AG04450 (cell line): ENCODE data around the gene SLC25A36. TPM values are rescaled to one million over a fixed set of nuclear protein-coding genes. Genes with fewer than 3 reads are reported as not detected.
"Not testable (repeated sequence)": the region's sequence is repeated elsewhere in the genome, so short reads cannot be mapped to it uniquely, and the experiment has no call there.

Experiments
- CTCF ChIA-PET: fragments of 300-600, 350-600 bp; formaldehyde crosslinking; extraction: SDS; loops from one replicate; lab custom pipeline; 2022; ENCODE audit warnings: antibody characterized with exemption, inconsistent platforms; lab: Charles Lee
- POLR2A ChIA-PET: fragments of 350-600 bp; formaldehyde crosslinking; extraction: SDS; loops from one replicate; lab custom pipeline; 2021; ENCODE audit warnings: antibody characterized with exemption, inconsistent platforms; lab: Yijun Ruan, JAX
- DNase-seq: peaks from one replicate; pipeline ENCODE4 v3.0.0-alpha.2; 2011; ENCODE audit warnings: low read depth, low spot score
- H3K27ac ChIP-seq: one replicate; pipeline ENCODE4 v1.5.1; 2012; ENCODE audit warnings: low read depth, low read length, control low read depth
- H3K27me3 ChIP-seq: one replicate; pipeline ENCODE4 v1.6.0; 2012; ENCODE audit warnings: low read length; ENCODE audit not compliant: control insufficient read depth, insufficient read depth
- H3K4me3 ChIP-seq: 2 replicates; pipeline ENCODE4 v1.5.1; 2011; ENCODE audit warnings: mild to moderate bottlenecking, low read depth, low read length, control low read depth
- H3K9me3 ChIP-seq: 2 replicates; pipeline ENCODE4 v1.5.1; 2012; ENCODE audit warnings: low read length; ENCODE audit not compliant: control insufficient read depth, insufficient read depth
- CTCF ChIP-seq: IDR thresholded peaks from 2 replicates; pipeline ENCODE4 v1.5.1; 2011; ENCODE audit warnings: low read depth, low read length, control low read depth, inconsistent platforms
- polyA plus RNA-seq: library from polyadenylated mRNA; depleted of rRNA; stranded (reverse); fragments of >200 nt; gene quantifications from 2 replicates; pipeline ENCODE4 v1.2.3, GENCODE V29; 2011

The SLC25A36 gene
- polyA plus RNA-seq, 1 experiment, result 104 TPM

DNA sequence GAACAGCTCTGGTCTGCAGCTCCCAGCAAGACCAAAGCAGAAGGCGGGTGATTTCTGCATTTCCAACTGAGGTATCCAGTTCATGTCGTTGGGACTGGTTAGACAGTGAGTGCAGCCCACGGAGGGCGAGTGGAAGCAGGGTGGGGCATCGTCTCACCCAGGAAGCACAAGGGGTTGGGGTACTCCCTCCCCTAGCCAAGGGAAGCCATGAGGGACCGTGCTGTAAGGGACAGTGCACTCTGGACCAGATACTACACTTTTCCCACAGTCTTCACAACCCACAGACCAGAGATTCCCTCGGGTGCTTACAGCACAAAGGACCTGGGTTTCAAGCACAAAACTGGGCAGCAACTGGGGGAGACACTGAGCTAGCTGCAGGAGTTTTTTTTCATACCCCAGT lies 8.5 kb upstream of the SLC25A36 start:
- Histone ChIP-seq H3K27me3 (no peaks in the 10 kb centered on the region), H3K4me3 (no peak overlapping the region), H3K9me3 (no peaks in the 10 kb centered on the region), H3K27ac (no peak overlapping the region)
- DNase-seq, result no peak
- no peak for TF ChIP-seq CTCF
- POLR2A ChIA-PET, result no interaction called here
- CTCF ChIA-PET, result interaction anchor here (1.1 to 2.0 kb wide), 3 partner anchors 11 to 67 kb away, joined by 3 to 14 read pairs (median 8); no protein-coding TSS in a partner anchor

- no peak for DNase-seq
- Histone ChIP-seq H3K9me3 (no peaks in the 10 kb centered on the region), H3K27me3 (no peaks in the 10 kb centered on the region), H3K4me3 (no peak overlapping the region), H3K27ac (no peak overlapping the region)
- TF ChIP-seq CTCF, result no peak
- CTCF ChIA-PET, result interaction anchor here (1.1 to 2.0 kb wide), 3 partner anchors 11 to 67 kb away, joined by 3 to 14 read pairs (median 8); no protein-coding TSS in a partner anchor
- POLR2A ChIA-PET, result no interaction called here
These were observed 8.1 kb upstream of the SLC25A36 start for GRCh38 chr3:140933552-140933951.

- CTCF ChIA-PET, result not testable (repeated sequence)
- POLR2A ChIA-PET, result interaction anchor here (0.7 kb wide), 1 partner anchor 31 kb away, joined by 4 read pairs; no protein-coding TSS in a partner anchor
These were observed 2.3 kb upstream of the SLC25A36 start for GRCh38 chr3:140939305-140939704.

DNA sequence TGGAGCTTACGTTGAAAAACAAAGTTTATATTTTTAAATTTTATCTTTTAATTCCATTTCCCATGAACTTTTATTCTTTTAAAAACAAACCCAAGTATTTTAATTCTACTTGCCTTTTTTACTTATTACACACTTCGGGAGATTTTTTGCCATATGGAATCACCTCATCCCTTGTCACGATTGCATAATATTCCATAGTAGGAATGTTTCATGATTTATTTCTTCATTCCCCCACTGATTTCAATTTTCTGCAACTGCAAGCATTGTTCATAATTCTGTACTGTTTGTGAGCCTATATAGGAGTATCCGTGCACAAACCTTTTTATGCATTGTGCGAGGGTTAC lies 574 bp upstream of the SLC25A36 start:
- Histone ChIP-seq H3K4me3 (peak overlapping the region; percentile 91), H3K27me3 (no peaks in the 10 kb centered on the region), H3K9me3 (no peaks in the 10 kb centered on the region; the same call in 1 of the 2 replicates), H3K27ac (peak overlapping the region; percentile 97)
- CTCF ChIA-PET, result interaction anchor here (1.6 kb wide), 1 partner anchor 18 kb away, joined by 6 read pairs; no protein-coding TSS in a partner anchor
- POLR2A ChIA-PET, result no interaction called here
- no peak for TF ChIP-seq CTCF
- DNase-seq, result no peak

More at GRCh38 chr3:140939305-140939704, 2.3 kb upstream of the SLC25A36 start:
- H3K27ac ChIP-seq, DNase-seq, H3K9me3 ChIP-seq, H3K4me3 ChIP-seq, H3K27me3 ChIP-seq: not testable (repeated sequence)

- TF ChIP-seq CTCF, result no peak
- ChIA-PET CTCF (interaction anchor here (1.6 to 2.0 kb wide), 3 partner anchors 31 to 289 kb away, joined by 4 to 7 read pairs (median 5); partner anchors contain the start of gene PXYLP1), POLR2A (no interaction called here)
- Histone ChIP-seq H3K27ac (peak overlapping the region; percentile 97), H3K9me3 (no peaks in the 10 kb centered on the region; the same call in 1 of the 2 replicates), H3K27me3 (no peaks in the 10 kb centered on the region), H3K4me3 (peak overlapping the region; percentile 91)
- DNase-seq, result no peak
These were observed 827 bp downstream of the SLC25A36 start for GRCh38 chr3:140942221-140943104.
